ENCODE measurements around the gene VWC2.
"Not testable (repeated sequence)": the region's sequence is repeated elsewhere in the genome, so short reads cannot be mapped to it uniquely, and the experiment has no call there.

The VWC2 gene

DNA sequence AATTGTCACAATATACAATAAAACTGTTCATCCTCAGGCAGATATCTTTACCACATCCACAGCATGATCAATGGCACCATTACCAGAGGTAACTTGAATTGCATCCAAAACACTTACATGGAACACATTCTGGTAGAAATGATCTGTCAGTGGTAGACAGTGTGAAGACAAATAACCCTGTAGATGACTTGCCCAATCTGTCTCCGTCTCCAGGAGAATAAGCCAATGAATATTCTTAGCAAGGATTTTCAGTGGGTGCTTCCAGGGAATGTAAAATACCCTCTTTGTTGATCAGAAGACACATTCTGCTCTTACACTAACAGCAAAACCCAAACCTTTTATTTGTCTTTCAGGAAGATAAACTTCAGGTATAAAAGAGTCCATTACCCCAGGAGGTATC lies 43.8 kb downstream of the VWC2 start:
- no peaks in the 10 kb centered on the region for H3K4me1 ChIP-seq (ENCODE audit: control insufficient read depth in 1 of 2, insufficient read depth in 2 of 2, low read length in 2 of 2)
- H3K27me3 ChIP-seq (ENCODE audit: low read depth, low read length), result no peaks in the 10 kb centered on the region
- no peak overlapping the region for H3K27ac ChIP-seq (ENCODE audit: low read length)
- no peak overlapping the region for H3K4me3 ChIP-seq (ENCODE audit: low read depth in 1 of 2, low read length in 2 of 2)
- H3K9me3 ChIP-seq (ENCODE audit: control insufficient read depth in 1 of 2, low read length in 2 of 2), result no peaks in the 10 kb centered on the region
- H3K36me3 ChIP-seq (ENCODE audit: control insufficient read depth in 1 of 2, insufficient read depth in 2 of 2, low read length in 2 of 2), result no peaks in the 10 kb centered on the region

DNA sequence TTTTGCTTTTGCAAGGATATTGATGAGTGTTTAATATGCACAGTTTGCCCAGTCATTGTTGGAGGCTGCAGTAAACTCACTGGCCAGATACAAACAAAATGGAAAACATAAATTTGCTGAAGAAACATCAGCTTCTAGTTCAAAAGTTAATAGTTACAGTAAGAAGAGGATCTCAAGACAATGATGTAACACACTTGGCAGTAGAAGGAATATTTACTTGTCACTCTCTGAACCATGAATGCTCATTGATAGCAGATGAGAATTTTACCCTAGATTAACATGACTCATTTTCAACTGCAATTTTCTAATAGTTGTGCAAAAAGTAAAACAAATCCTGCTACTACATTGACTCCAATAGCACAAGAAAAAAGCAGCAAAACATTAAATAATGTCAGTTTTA lies 47.7 kb downstream of the VWC2 start:
- no peak overlapping the region for H3K4me3 ChIP-seq (ENCODE audit: low read depth in 1 of 2, low read length in 2 of 2)
- no peaks in the 10 kb centered on the region for H3K4me1 ChIP-seq (ENCODE audit: control insufficient read depth in 1 of 2, insufficient read depth in 2 of 2, low read length in 2 of 2)
- no peaks in the 10 kb centered on the region for H3K36me3 ChIP-seq (ENCODE audit: control insufficient read depth in 1 of 2, insufficient read depth in 2 of 2, low read length in 2 of 2)
- no peaks in the 10 kb centered on the region for H3K27me3 ChIP-seq (ENCODE audit: low read depth, low read length)
- H3K9me3 ChIP-seq (ENCODE audit: control insufficient read depth in 1 of 2, low read length in 2 of 2), result no peaks in the 10 kb centered on the region
- H3K27ac ChIP-seq (ENCODE audit: low read length), result no peak overlapping the region

- Histone ChIP-seq H3K27me3 (ENCODE audit: low read depth, low read length) (no peaks in the 10 kb centered on the region), H3K4me1 (ENCODE audit: control insufficient read depth in 1 of 2, insufficient read depth in 2 of 2, low read length in 2 of 2) (no peaks in the 10 kb centered on the region), H3K36me3 (ENCODE audit: control insufficient read depth in 1 of 2, insufficient read depth in 2 of 2, low read length in 2 of 2) (no peaks in the 10 kb centered on the region), H3K27ac (ENCODE audit: low read length) (no peak overlapping the region), H3K4me3 (ENCODE audit: low read depth in 1 of 2, low read length in 2 of 2) (no peak overlapping the region), H3K9me3 (ENCODE audit: control insufficient read depth in 1 of 2, low read length in 2 of 2) (no peaks in the 10 kb centered on the region)
Measured at GRCh38 chr7:49822856-49823255, 49.4 kb downstream of the VWC2 start.

- Histone ChIP-seq H3K27ac (ENCODE audit: low read length) (no peak overlapping the region), H3K4me3 (ENCODE audit: low read depth in 1 of 2, low read length in 2 of 2) (no peak overlapping the region), H3K27me3 (ENCODE audit: low read depth, low read length) (no peaks in the 10 kb centered on the region), H3K9me3 (ENCODE audit: control insufficient read depth in 1 of 2, low read length in 2 of 2) (no peaks in the 10 kb centered on the region), H3K36me3 (ENCODE audit: control insufficient read depth in 1 of 2, insufficient read depth in 2 of 2, low read length in 2 of 2) (no peaks in the 10 kb centered on the region), H3K4me1 (ENCODE audit: control insufficient read depth in 1 of 2, insufficient read depth in 2 of 2, low read length in 2 of 2) (no peaks in the 10 kb centered on the region)
Measured at GRCh38 chr7:49823566-49823965, 50.1 kb downstream of the VWC2 start.

GRCh38 chr7:49839863-49840645 lies 66.6 kb downstream of the VWC2 start:
- peaks cover 0 to 8% of the 10 kb centered on the region in 2 donors for H3K4me1 ChIP-seq (ENCODE audit: control insufficient read depth in 1 of 2, insufficient read depth in 2 of 2, low read length in 2 of 2)
- H3K4me3 ChIP-seq (ENCODE audit: low read depth in 1 of 2, low read length in 2 of 2), result no peak overlapping the region
- H3K9me3 ChIP-seq (ENCODE audit: control insufficient read depth in 1 of 2, low read length in 2 of 2), result no peaks in the 10 kb centered on the region
- H3K27me3 ChIP-seq (ENCODE audit: low read depth, low read length), result no peaks in the 10 kb centered on the region
- H3K36me3 ChIP-seq (ENCODE audit: control insufficient read depth in 1 of 2, insufficient read depth in 2 of 2, low read length in 2 of 2), result no peaks in the 10 kb centered on the region
- H3K27ac ChIP-seq (ENCODE audit: low read length), result no peak overlapping the region

- H3K9me3 ChIP-seq (ENCODE audit: control insufficient read depth in 1 of 2, low read length in 2 of 2), result no peaks in the 10 kb centered on the region
- H3K27me3 ChIP-seq (ENCODE audit: low read depth, low read length), result no peaks in the 10 kb centered on the region
- no peak overlapping the region for H3K4me3 ChIP-seq (ENCODE audit: low read depth in 1 of 2, low read length in 2 of 2)
- no peaks in the 10 kb centered on the region for H3K36me3 ChIP-seq (ENCODE audit: control insufficient read depth in 1 of 2, insufficient read depth in 2 of 2, low read length in 2 of 2)
- no peak overlapping the region for H3K27ac ChIP-seq (ENCODE audit: low read length)
- H3K4me1 ChIP-seq (ENCODE audit: control insufficient read depth in 1 of 2, insufficient read depth in 2 of 2, low read length in 2 of 2), result peaks cover 0 to 8% of the 10 kb centered on the region in 2 donors
Measured at GRCh38 chr7:49840751-49841405, 67.4 kb downstream of the VWC2 start.

DNA sequence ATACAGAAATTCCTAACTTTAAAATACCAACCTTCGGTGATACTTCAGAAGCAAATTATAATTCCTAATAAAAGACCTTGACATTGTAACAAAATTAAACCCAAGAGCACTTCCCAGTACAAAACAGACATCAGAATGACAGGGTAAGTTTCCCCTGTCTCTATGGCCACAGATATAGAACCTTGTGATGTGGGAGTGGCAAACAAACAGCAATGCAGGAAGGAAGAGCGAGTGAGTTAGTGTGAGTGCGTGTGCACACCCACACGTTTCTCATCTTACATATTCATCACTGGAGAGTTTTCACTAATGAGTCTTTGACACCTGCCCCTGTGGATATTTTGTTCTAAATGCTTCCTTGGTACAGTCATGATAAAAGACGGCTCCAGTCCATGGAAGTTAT lies 72.2 kb downstream of the VWC2 start:
- Histone ChIP-seq H3K27ac (ENCODE audit: low read length) (no peak overlapping the region), H3K9me3 (ENCODE audit: control insufficient read depth in 1 of 2, low read length in 2 of 2) (no peaks in the 10 kb centered on the region), H3K27me3 (ENCODE audit: low read depth, low read length) (no peaks in the 10 kb centered on the region), H3K4me3 (ENCODE audit: low read depth in 1 of 2, low read length in 2 of 2) (no peak overlapping the region), H3K4me1 (ENCODE audit: control insufficient read depth in 1 of 2, insufficient read depth in 2 of 2, low read length in 2 of 2) (peaks cover 4% of the 10 kb centered on the region in 2 donors), H3K36me3 (ENCODE audit: control insufficient read depth in 1 of 2, insufficient read depth in 2 of 2, low read length in 2 of 2) (no peaks in the 10 kb centered on the region)

DNA sequence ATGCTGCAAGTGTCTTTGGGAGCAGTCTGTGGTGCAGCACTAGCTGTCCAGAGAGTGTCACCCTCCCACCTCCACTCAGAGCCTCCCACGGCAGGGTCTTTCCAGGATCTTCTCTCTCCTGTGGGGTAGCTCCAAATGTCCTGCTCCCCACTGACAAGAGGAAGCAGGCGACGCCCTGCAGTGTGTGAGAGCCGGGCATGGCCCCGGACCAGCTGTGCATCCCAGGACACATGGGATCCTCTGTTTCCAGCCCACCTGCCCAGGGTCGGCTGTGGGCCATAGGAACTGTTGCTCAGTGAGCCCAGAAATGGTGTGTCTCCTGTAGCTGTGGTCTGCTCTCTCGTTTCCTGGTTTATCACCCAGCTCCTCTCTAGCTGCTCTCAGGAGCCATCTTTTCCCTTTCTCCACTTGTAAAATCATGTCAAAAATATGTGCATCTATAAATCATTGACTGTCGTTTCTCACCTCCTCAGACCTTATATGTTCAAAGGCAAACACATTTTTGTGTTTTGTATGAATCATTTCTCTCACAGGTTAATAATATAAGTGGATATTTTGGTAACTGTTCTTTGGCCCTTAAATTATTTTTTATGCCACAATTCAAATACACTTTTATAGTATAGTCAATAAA lies 74.9 kb downstream of the VWC2 start:
- peaks cover 0 to 4% of the 10 kb centered on the region in 2 donors for H3K4me1 ChIP-seq (ENCODE audit: control insufficient read depth in 1 of 2, insufficient read depth in 2 of 2, low read length in 2 of 2)
- no peaks in the 10 kb centered on the region for H3K36me3 ChIP-seq (ENCODE audit: control insufficient read depth in 1 of 2, insufficient read depth in 2 of 2, low read length in 2 of 2)
- no peak overlapping the region for H3K4me3 ChIP-seq (ENCODE audit: low read depth in 1 of 2, low read length in 2 of 2)
- no peaks in the 10 kb centered on the region for H3K27me3 ChIP-seq (ENCODE audit: low read depth, low read length)
- no peaks in the 10 kb centered on the region for H3K9me3 ChIP-seq (ENCODE audit: control insufficient read depth in 1 of 2, low read length in 2 of 2)
- no peak overlapping the region for H3K27ac ChIP-seq (ENCODE audit: low read length)

GRCh38 chr7:49850921-49851613 lies 77.6 kb downstream of the VWC2 start:
- Histone ChIP-seq H3K27ac (ENCODE audit: low read length) (no peak overlapping the region), H3K4me3 (ENCODE audit: low read depth in 1 of 2, low read length in 2 of 2) (no peak overlapping the region), H3K4me1 (ENCODE audit: control insufficient read depth in 1 of 2, insufficient read depth in 2 of 2, low read length in 2 of 2) (peaks cover 0 to 3% of the 10 kb centered on the region in 2 donors), H3K27me3 (ENCODE audit: low read depth, low read length) (no peaks in the 10 kb centered on the region), H3K36me3 (ENCODE audit: control insufficient read depth in 1 of 2, insufficient read depth in 2 of 2, low read length in 2 of 2) (no peaks in the 10 kb centered on the region), H3K9me3 (ENCODE audit: control insufficient read depth in 1 of 2, low read length in 2 of 2) (no peaks in the 10 kb centered on the region)

GRCh38 chr7:49851614-49851934 lies 78.1 kb downstream of the VWC2 start:
- not testable (repeated sequence) for H3K4me3 ChIP-seq (ENCODE audit: low read depth in 1 of 2, low read length in 2 of 2); H3K27me3 ChIP-seq (ENCODE audit: low read depth, low read length); H3K4me1 ChIP-seq (ENCODE audit: control insufficient read depth in 1 of 2, insufficient read depth in 2 of 2, low read length in 2 of 2); H3K27ac ChIP-seq (ENCODE audit: low read length); H3K9me3 ChIP-seq (ENCODE audit: control insufficient read depth in 1 of 2, low read length in 2 of 2); H3K36me3 ChIP-seq (ENCODE audit: control insufficient read depth in 1 of 2, insufficient read depth in 2 of 2, low read length in 2 of 2)

All from muscle layer of duodenum (tissue), 2 donors.